Prostate gland (tissue), 2 donors: ENCODE data around the gene MCC. TPM values are rescaled to one million over a fixed set of nuclear protein-coding genes. Genes with fewer than 3 reads are reported as not detected.

ENCODE experiments used
- DNase-seq: peaks from one replicate; pipeline ENCODE4 v3.0.0-alpha.2; 2019; ENCODE audit warnings: low spot score
- H3K27ac ChIP-seq, 2 donors: fragments of 200-600 bp; sonication (generic); 2 replicates each; pipeline ENCODE4 v1.5.1; 2017 to 2019
- H3K27me3 ChIP-seq: fragments of 200-600 bp; sonication (generic); replicated peaks from 2 replicates; pipeline ENCODE4 v1.5.1; 2019; ENCODE audit not compliant: insufficient read depth
- H3K36me3 ChIP-seq, 2 donors: fragments of 200-600 bp; sonication (generic); 1 replicate in 1 of 2; 2 replicates in 1 of 2; pipeline versions ENCODE4 v1.5.1 to v1.8.1; 2017 to 2019
- H3K4me1 ChIP-seq: fragments of 200-600 bp; sonication (generic); replicated peaks from 2 replicates; pipeline ENCODE4 v1.5.1; 2019
- H3K4me3 ChIP-seq, 2 donors: fragments of 200-600 bp; sonication (generic); 2 replicates each; pipeline ENCODE4 v1.5.1; 2017 to 2019
- H3K9me3 ChIP-seq: fragments of 200-600 bp; sonication (generic); 2 replicates; pipeline ENCODE4 v1.5.1; 2017
- CTCF ChIP-seq, 4 experiments: fragments of 200-600 bp in 2 of 4; fragments of 450-650 bp in 2 of 4; sonication (generic) in 2 of 4; IDR thresholded peaks; 1 replicate in 3 of 4; 2 replicates in 1 of 4; pipeline ENCODE4 v1.5.1; 2016 to 2019; ENCODE audit warnings: antibody characterized with exemption in 4 of 4, mild to moderate bottlenecking in 2 of 4, moderate library complexity in 2 of 4
- POLR2A ChIP-seq: fragments of 450-650 bp; IDR thresholded peaks from one replicate; pipeline ENCODE4 v1.6.1; 2016; ENCODE audit warnings: antibody characterized with exemption, mild to moderate bottlenecking
- POLR2AphosphoS5 ChIP-seq: sonication (generic); formaldehyde crosslinking; IDR thresholded peaks from one replicate; pipeline ENCODE4 v1.6.1; 2017; ENCODE audit warnings: antibody characterized with exemption
- WGBS: methylation state at CpG from one replicate; pipeline ENCODE4 v1.1.5; 2018; 5-methylcytosine and 5-hydroxymethylcytosine counted together
- intact Hi-C: fragments of 100-400 bp; cut with DNase I; formaldehyde crosslinking; loops from one replicate; pipeline ENCODE4 v1.14.2; 2022
- total RNA-seq, 2 donors: library from RNA; depleted of rRNA; stranded (reverse); fragments of >200 nt; gene quantifications; one replicate each; pipeline ENCODE4 v1.1.0, GENCODE V29; 2016

Gene MCC
- total RNA-seq, 2 donors from 2014 or later, result 41.5 to 54.1 TPM

GRCh38 chr5:113119246-113119924 is 368.9 kb downstream of the MCC start:
- TF ChIP-seq POLR2A, result no peak
- TF ChIP-seq CTCF (IDR thresholded peaks at IDR 0.05), result no peak
- TF ChIP-seq POLR2AphosphoS5, result no peak
- peaks cover 3% of the 10 kb centered on the region for H3K4me1 ChIP-seq
- no peak overlapping the region for H3K4me3 ChIP-seq
- no peaks in the 10 kb centered on the region for H3K36me3 ChIP-seq
- WGBS, result 63% methylated on average over 9 of the region's 9 CpGs
- no peaks in the 10 kb centered on the region for H3K27me3 ChIP-seq
- no peak for DNase-seq
- no peaks in the 10 kb centered on the region for H3K9me3 ChIP-seq
- H3K27ac ChIP-seq, result peak overlapping the region in 1 of 2 donors; percentile 39
- intact Hi-C loops, result no loop called here

- intact Hi-C loops, result no loop called here
- Histone ChIP-seq H3K9me3 (no peaks in the 10 kb centered on the region), H3K27me3 (no peaks in the 10 kb centered on the region), H3K36me3 (no peaks in the 10 kb centered on the region), H3K27ac (peak overlapping the region in 1 of 2 donors; percentile 39), H3K4me3 (no peak overlapping the region), H3K4me1 (peaks cover 3% of the 10 kb centered on the region)
- 21% methylated on average over 7 of the region's 7 CpGs for WGBS
- TF ChIP-seq POLR2A, result no peak
- TF ChIP-seq POLR2AphosphoS5, result no peak
- DNase-seq, result no peak
Measured at GRCh38 chr5:113118765-113119164, 369.5 kb downstream of the MCC start.

GRCh38 chr5:113118298-113118697 is 370.0 kb downstream of the MCC start:
- Histone ChIP-seq H3K27ac (peak overlapping the region in 1 of 2 donors; percentile 21), H3K4me1 (peaks cover 3% of the 10 kb centered on the region), H3K27me3 (no peaks in the 10 kb centered on the region), H3K4me3 (no peak overlapping the region), H3K36me3 (no peaks in the 10 kb centered on the region), H3K9me3 (no peaks in the 10 kb centered on the region)
- TF ChIP-seq POLR2AphosphoS5 (no peak), POLR2A (no peak), CTCF (IDR thresholded peaks at IDR 0.05) (no peak)
- no peak for DNase-seq
- intact Hi-C loops, result no loop called here
- WGBS, result 12% methylated on average over 3 of the region's 3 CpGs

GRCh38 chr5:113117543-113118115 is 370.6 kb downstream of the MCC start:
- TF ChIP-seq CTCF (IDR thresholded peaks at IDR 0.05) (no peak), POLR2AphosphoS5 (no peak), POLR2A (no peak)
- intact Hi-C loops, result no loop called here
- H3K4me1 ChIP-seq, result peaks cover 3% of the 10 kb centered on the region
- no peak for DNase-seq
- H3K4me3 ChIP-seq, result no peak overlapping the region
- H3K9me3 ChIP-seq, result no peaks in the 10 kb centered on the region
- no peaks in the 10 kb centered on the region for H3K36me3 ChIP-seq
- WGBS, result 45% methylated on average over 4 of the region's 4 CpGs
- H3K27ac ChIP-seq, result peak overlapping the region in 1 of 2 donors; percentile 21
- no peaks in the 10 kb centered on the region for H3K27me3 ChIP-seq

- no peak for TF ChIP-seq POLR2AphosphoS5
- no peak for TF ChIP-seq CTCF (IDR thresholded peaks at IDR 0.05)
- TF ChIP-seq POLR2A, result no peak
- intact Hi-C loops, result no loop called here
- Histone ChIP-seq H3K27me3 (no peaks in the 10 kb centered on the region), H3K9me3 (no peaks in the 10 kb centered on the region), H3K27ac (no peak overlapping the region), H3K36me3 (no peaks in the 10 kb centered on the region), H3K4me1 (peaks cover 3% of the 10 kb centered on the region), H3K4me3 (no peak overlapping the region)
- 95% methylated on average over 4 of the region's 4 CpGs for WGBS
- DNase-seq, result no peak
Measured at GRCh38 chr5:113115956-113116355, 372.3 kb downstream of the MCC start.
